ENCODE measurements around the gene SCYL3. TPM values are rescaled to one million over a fixed set of nuclear protein-coding genes. Genes with fewer than 3 reads are reported as not detected.

SCYL3 gene
- total RNA-seq, 1 experiment from 2014 or later, result 3.6 TPM

- H3K4me1 ChIP-seq (ENCODE audit: insufficient read depth, low read length), result no peaks in the 10 kb centered on the region
- H3K27ac ChIP-seq (ENCODE audit: low read length), result no peak overlapping the region
- H3K9me2 ChIP-seq (replicated peaks; ENCODE audit: low read length), result no peaks in the 10 kb centered on the region
- TF ChIP-seq EZH2phosphoT487 (IDR thresholded peaks at IDR 0.05; ENCODE audit: borderline replicate concordance, low read length) (no peak), CTCF (conservative IDR thresholded peaks at IDR 0.05; ENCODE audit: low read depth, low read length) (no peak), EZH2 (IDR thresholded peaks at IDR 0.05; ENCODE audit: low read length, unreplicated experiment) (no peak)
- intact Hi-C loops (cut with micrococcal nuclease), result no loop called here
- DNase-seq, result no peak
- peaks cover 6% of the 10 kb centered on the region for H3K79me2 ChIP-seq (ENCODE audit: low read length)
- POLR2A ChIA-PET (ENCODE audit: unreplicated experiment), result no interaction called here
- H3K4me2 ChIP-seq (ENCODE audit: low read length), result no peak overlapping the region
- H4K20me1 ChIP-seq (ENCODE audit: low read length), result no peaks in the 10 kb centered on the region
- no peaks in the 10 kb centered on the region for H3K27me3 ChIP-seq (ENCODE audit: low read length)
- no TSS peak for BruUV-seq (replicated peaks)
- no peaks in the 10 kb centered on the region for H3F3A ChIP-seq (ENCODE audit: low read length, unreplicated experiment)
- CTCF ChIA-PET, result no interaction called here
- no peak overlapping the region for H2AFZ ChIP-seq (ENCODE audit: low read length)
- H3K4me3 ChIP-seq (ENCODE audit: low read length), result no peak overlapping the region
- H3K9me3 ChIP-seq (ENCODE audit: low read length), result no peaks in the 10 kb centered on the region
- no peak overlapping the region for H3K9ac ChIP-seq (ENCODE audit: low read length)
- H3K36me3 ChIP-seq (ENCODE audit: low read depth, low read length), result peaks cover 38% of the 10 kb centered on the region
- no peak for ATAC-seq
Measured at GRCh38 chr1:169821500-169821899, 72.2 kb downstream of the SCYL3 start.

GRCh38 chr1:169816617-169817016 lies 77.1 kb downstream of the SCYL3 start:
- no peaks in the 10 kb centered on the region for H3K9me2 ChIP-seq (replicated peaks; ENCODE audit: low read length)
- POLR2A ChIA-PET (ENCODE audit: unreplicated experiment), result no interaction called here
- TF ChIP-seq EZH2 (IDR thresholded peaks at IDR 0.05; ENCODE audit: low read length, unreplicated experiment) (no peak), EZH2phosphoT487 (IDR thresholded peaks at IDR 0.05; ENCODE audit: borderline replicate concordance, low read length) (no peak), CTCF (conservative IDR thresholded peaks at IDR 0.05; ENCODE audit: low read depth, low read length) (no peak)
- H3K4me1 ChIP-seq (ENCODE audit: insufficient read depth, low read length), result peaks cover 8% of the 10 kb centered on the region
- no TSS peak for BruUV-seq (replicated peaks)
- H2AFZ ChIP-seq (ENCODE audit: low read length), result no peak overlapping the region
- no peaks in the 10 kb centered on the region for H4K20me1 ChIP-seq (ENCODE audit: low read length)
- peak; percentile 23 for DNase-seq
- H3K27ac ChIP-seq (ENCODE audit: low read length), result no peak overlapping the region
- no peak overlapping the region for H3K4me2 ChIP-seq (ENCODE audit: low read length)
- no peak for ATAC-seq
- no peaks in the 10 kb centered on the region; the same call in 1 of the 2 replicates for H3K79me2 ChIP-seq (ENCODE audit: low read length)
- no peaks in the 10 kb centered on the region for H3K9me3 ChIP-seq (ENCODE audit: low read length)
- CTCF ChIA-PET, result no interaction called here
- H3F3A ChIP-seq (ENCODE audit: low read length, unreplicated experiment), result no peaks in the 10 kb centered on the region
- intact Hi-C loops (cut with micrococcal nuclease), result no loop called here
- H3K36me3 ChIP-seq (ENCODE audit: low read depth, low read length), result peaks cover 42% of the 10 kb centered on the region
- no peaks in the 10 kb centered on the region for H3K27me3 ChIP-seq (ENCODE audit: low read length)
- no peak overlapping the region for H3K9ac ChIP-seq (ENCODE audit: low read length)
- H3K4me3 ChIP-seq (ENCODE audit: low read length), result no peak overlapping the region

- Histone ChIP-seq H3K79me2 (ENCODE audit: low read length) (no peaks in the 10 kb centered on the region; the same call in 1 of the 2 replicates), H2AFZ (ENCODE audit: low read length) (no peak overlapping the region), H3K4me3 (ENCODE audit: low read length) (no peak overlapping the region), H3K27me3 (ENCODE audit: low read length) (no peaks in the 10 kb centered on the region), H3K9me2 (replicated peaks; ENCODE audit: low read length) (no peaks in the 10 kb centered on the region), H3K9me3 (ENCODE audit: low read length) (no peaks in the 10 kb centered on the region), H3K4me1 (ENCODE audit: insufficient read depth, low read length) (peaks cover 8% of the 10 kb centered on the region), H3F3A (ENCODE audit: low read length, unreplicated experiment) (no peaks in the 10 kb centered on the region), H3K9ac (ENCODE audit: low read length) (no peak overlapping the region), H3K4me2 (ENCODE audit: low read length) (no peak overlapping the region), H3K27ac (ENCODE audit: low read length) (no peak overlapping the region), H3K36me3 (ENCODE audit: low read depth, low read length) (peaks cover 48% of the 10 kb centered on the region), H4K20me1 (ENCODE audit: low read length) (no peaks in the 10 kb centered on the region)
- POLR2A ChIA-PET (ENCODE audit: unreplicated experiment), result no interaction called here
- TF ChIP-seq CTCF (conservative IDR thresholded peaks at IDR 0.05; ENCODE audit: low read depth, low read length) (no peak), EZH2phosphoT487 (IDR thresholded peaks at IDR 0.05; ENCODE audit: borderline replicate concordance, low read length) (no peak), EZH2 (IDR thresholded peaks at IDR 0.05; ENCODE audit: low read length, unreplicated experiment) (no peak)
- no TSS peak for BruUV-seq (replicated peaks)
- ATAC-seq (no peak), DNase-seq (no peak)
- intact Hi-C loops (cut with micrococcal nuclease), result no loop called here
- CTCF ChIA-PET, result no interaction called here
Measured at GRCh38 chr1:169814265-169814664, 79.4 kb downstream of the SCYL3 start.
